ENCODE data around the gene PHKA1.
"Not testable (repeated sequence)": the region's sequence is repeated elsewhere in the genome, so short reads cannot be mapped to it uniquely, and the experiment has no call there.

Gene PHKA1

DNA sequence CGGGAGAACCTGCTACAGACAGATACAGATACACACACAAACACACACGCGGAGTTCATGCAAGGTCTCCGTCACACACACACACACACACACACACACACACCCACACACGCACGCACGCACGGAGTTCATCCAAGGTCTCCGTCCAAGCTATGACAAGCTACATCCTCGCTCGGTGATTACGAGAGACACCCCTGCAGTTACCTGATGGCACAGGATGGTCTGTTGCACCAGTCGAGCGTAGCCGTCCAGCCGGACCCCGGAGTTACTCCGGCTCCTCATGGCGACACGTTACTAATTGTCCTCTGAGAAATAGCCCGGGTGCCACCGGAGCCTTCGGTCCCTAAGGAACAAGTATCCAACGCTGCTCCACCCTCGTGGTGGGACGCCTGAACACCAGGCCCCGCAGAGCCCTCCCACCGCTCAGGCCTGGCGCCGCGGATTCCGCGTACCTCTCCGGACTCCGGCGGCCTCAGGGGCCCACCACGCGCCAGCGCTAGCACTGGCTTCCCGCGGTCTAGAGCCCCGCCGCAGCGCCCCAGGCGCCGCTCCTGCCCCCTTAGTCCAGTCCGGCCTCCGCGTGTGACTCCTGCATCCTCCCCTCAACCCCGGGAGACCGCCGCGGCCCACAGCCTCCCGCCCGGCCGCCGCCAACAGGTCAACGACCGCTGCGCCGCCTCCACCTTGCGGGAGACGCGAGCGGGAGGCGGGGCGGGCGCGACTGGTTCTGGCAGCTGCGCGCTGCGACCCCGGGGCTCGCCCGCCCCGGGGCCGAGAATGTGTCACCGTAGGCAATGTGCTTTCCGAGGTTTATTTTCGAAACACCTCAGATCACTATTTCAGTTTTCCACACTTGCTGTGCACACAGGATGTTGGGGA, at the start of gene PHKA1:
Gene PHKA1 (minus strand): TSS at position 708 of the 879 bp plus-strand sequence. CDS start 426 bp downstream, at position 282.
- peak in 1 of 2 experiments; percentile 15 for DNase-seq

DNA sequence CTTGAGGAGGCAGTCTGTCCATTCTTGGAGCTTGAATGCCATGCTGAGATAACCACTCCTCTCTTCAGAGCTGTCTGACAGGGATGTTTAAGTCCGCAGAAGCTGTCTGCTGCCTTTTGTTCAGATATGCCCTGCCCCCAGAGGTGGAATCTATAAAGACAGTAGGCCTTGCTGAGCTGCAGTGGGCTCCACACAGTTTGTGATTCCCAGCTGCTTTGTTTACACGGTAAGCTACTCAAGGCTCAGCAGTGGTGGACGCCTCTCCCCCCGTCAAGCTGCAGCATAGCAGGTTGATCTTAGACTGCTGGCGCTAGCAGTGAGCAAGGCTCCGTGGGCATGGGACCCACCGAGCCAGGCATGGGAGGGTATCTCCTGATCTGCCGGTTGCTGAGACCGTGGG, 46.3 kb upstream of the PHKA1 start:
- DNase-seq = not testable (repeated sequence)

GRCh38 chrX:72748545-72748944, 34.4 kb upstream of the PHKA1 start:
- DNase-seq = not testable (repeated sequence)

- DNase-seq = not testable (repeated sequence)
Measured at GRCh38 chrX:72745546-72745945, 31.4 kb upstream of the PHKA1 start.

GRCh38 chrX:72735561-72735960, 21.5 kb upstream of the PHKA1 start:
- no peak for DNase-seq

- DNase-seq = not testable (repeated sequence)
Measured at GRCh38 chrX:72733636-72734035, 19.5 kb upstream of the PHKA1 start.

- DNase-seq = no peak
Measured at GRCh38 chrX:72727846-72728245, 13.7 kb upstream of the PHKA1 start.

GRCh38 chrX:72716766-72717165, 2.7 kb upstream of the PHKA1 start:
- no peak for DNase-seq

- no peak for DNase-seq
Measured at GRCh38 chrX:72715546-72715945, 1.4 kb upstream of the PHKA1 start.

DNA sequence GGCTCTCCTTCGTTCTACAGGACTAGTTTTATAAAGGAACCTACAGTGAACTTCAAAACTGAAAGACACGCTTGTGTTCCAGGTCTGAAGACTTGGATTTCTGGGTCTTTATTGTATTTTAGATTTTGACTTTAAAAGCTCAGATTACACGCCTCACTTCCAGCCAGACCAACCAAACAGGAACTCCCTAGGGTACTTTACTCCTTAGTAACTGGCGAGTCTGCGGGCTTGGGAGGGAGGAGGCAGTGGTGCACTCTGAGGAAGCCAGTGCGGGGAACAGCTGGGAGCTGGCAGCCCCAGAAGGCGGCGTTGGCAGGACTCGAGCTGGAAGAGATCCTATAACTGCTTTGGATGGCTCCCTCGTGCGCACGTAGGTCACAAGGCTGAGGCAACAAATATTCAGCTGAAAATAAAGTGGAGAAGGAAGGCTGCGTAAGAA, 391 bp upstream of the PHKA1 start:
- peak; percentile 19 to 64 for DNase-seq

GRCh38 chrX:72713130-72713529, 976 bp downstream of the PHKA1 start:
- no peak for DNase-seq

GRCh38 chrX:72712094-72712755, 1.9 kb downstream of the PHKA1 start:
- no peak for DNase-seq

DNA sequence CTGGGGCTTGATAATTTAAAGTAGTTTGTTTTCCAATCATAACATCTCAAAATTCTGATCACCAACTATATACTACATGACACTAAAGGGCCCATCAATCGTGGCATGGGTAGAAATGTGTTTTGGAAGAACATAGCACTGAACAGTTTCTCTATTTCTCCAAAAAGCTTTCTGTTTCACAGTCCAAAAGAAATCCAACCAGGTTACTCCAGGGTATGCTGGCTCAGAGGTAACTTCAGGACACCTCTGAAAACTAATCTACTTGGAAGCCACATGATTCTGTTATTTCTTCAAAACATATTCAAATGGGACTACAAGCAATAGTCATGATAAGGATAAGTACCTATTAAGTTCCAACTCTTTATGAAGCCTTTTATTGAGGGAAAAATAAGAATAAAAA, 8.3 kb downstream of the PHKA1 start:
- DNase-seq = no peak

GRCh38 chrX:72705111-72705510, 9.0 kb downstream of the PHKA1 start:
- no peak for DNase-seq

- DNase-seq = no peak
Measured at GRCh38 chrX:72694170-72694569, 19.9 kb downstream of the PHKA1 start.

DNA sequence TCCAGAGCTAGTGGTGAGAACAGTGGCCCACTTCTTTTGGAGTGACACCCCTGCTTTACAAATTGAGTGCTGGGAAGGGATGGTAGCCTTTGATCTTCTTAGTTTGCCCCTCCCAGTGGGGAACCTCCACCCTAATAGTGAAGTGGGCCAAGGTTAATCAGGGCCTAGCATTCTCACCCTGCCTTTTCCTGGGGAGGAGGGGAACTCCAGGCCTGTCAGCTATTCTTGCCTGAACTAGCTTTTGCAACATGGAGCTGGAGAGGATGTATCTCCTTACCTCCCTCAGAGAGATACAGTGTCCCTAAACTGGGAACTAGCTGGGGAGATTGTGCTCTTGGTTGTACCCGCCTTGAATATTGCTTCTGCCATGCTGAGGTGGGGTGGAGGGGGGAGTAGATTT, 20.6 kb downstream of the PHKA1 start:
- DNase-seq = no peak

DNA sequence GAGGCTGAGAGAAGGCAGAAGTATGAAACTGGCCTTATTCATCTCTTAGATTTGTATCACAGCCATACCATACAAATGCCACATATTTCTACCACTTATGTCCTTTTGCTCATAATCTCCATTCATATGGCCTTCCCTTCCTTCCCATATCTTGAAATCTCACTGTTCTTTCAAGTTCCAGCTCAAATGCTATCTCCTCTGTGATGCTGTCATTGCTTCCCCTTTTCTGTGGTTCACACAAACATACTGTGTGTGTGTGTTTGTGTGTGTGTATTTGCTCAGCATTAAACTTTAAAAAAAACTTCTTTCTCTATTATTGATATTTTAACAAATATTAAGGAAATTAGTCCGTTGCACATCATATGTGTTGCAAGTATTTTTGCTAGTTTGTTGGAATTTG, 26.7 kb downstream of the PHKA1 start:
- DNase-seq = no peak

DNA sequence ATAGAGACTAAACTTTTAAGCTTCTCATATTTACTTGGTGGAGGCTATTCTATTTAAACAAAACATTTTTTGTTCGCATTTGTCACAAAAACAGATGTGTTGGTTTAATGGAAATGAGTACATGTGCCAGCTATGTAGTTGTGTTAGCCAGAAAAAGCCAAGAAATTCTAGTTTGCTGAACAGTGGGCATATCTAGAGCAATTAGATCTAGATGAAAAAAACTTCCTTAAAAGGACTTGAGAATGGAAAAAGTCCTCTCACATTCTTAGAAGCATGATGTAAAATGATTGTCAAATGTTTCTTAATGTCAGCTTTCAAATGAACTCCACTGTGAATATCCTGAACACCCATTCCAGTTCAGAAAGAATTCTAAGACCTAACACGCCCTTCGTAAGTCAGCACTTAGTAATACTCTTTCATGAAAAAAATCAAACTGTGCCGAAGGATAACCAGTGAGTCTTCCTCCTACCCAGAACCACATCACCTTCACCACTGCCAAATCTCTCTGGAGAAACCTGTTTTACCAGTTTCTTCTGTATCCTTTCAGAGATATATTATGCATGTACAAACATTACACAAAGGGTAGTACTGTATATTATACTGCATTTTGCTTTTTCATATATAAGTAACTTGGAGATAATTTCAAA, 28.2 kb downstream of the PHKA1 start:
- no peak for DNase-seq

- no peak for DNase-seq
Measured at GRCh38 chrX:72685018-72685417, 29.1 kb downstream of the PHKA1 start.

DNA sequence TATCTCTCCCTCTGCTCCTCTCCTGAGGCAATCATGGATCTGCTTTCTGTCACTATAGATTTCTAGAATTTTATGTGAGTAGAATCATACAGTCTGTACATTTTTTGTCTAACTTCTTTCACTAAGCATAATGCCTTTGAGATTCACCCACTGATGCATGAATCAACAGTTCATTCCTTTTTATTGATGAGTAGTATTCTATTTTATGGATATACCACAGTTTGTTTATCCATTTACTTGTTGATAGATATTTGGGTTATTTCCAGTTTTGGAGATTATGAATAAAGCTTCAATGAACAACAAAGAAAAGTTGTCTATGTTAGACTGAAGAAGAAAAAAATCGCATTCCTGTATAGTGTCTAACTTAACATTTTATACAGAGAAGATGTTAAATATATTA, 30.5 kb downstream of the PHKA1 start:
- no peak for DNase-seq

- DNase-seq = no peak
Measured at GRCh38 chrX:72676465-72676864, 37.6 kb downstream of the PHKA1 start.

DNA sequence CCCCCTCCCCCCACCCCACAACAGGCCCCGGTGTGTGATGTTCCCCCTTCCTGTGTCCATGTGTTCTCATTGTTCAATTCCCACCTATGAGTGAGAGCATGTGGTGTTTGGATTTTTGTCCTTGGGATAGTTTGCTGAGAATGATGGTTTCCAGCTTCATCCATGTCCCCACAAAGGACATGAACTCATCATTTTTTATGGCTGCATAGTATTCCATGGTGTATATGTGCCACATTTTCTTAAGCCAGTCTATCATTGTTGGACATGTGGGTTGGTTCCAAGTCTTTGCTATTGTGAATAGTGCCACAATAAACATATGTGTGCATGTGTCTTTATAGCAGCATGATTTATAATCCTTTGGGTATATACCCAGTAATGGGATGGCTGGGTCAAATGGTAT, 40.2 kb downstream of the PHKA1 start:
- not testable (repeated sequence) for DNase-seq

- DNase-seq = not testable (repeated sequence)
Measured at GRCh38 chrX:72669508-72669907, 44.6 kb downstream of the PHKA1 start.

GRCh38 chrX:72666451-72666850, 47.7 kb downstream of the PHKA1 start:
- DNase-seq = no peak

Data from NCI-H446 (cell line).